Measurements from ENCODE around the gene HAPSTR1. TPM values are rescaled to one million over a fixed set of nuclear protein-coding genes. Genes with fewer than 3 reads are reported as not detected.

Gene HAPSTR1
- total RNA-seq, 1 experiment from 2014 or later, result 48.5 TPM

DNA sequence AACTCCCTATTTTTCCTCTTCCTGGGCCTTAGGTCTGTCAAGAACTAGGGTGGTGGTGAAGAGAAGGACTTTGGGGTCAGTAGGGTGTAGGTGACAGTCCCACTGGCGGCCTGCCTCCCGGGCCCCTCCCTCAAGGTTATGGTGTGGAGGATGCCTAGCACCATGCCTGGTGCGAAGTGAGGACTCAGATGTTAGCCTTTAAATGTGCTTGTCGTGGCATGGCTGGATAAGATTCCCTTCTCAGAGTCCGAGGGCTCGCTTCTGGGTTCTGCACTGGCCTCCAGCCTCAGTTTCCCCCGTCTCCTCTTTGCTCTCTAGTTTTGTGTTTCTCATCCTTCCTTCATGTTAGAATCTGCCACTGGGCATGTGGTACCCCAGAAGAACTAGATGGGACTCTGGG lies 32.0 kb downstream of the HAPSTR1 start:
- DNase-seq (ENCODE audit: low read depth), result no peak

DNA sequence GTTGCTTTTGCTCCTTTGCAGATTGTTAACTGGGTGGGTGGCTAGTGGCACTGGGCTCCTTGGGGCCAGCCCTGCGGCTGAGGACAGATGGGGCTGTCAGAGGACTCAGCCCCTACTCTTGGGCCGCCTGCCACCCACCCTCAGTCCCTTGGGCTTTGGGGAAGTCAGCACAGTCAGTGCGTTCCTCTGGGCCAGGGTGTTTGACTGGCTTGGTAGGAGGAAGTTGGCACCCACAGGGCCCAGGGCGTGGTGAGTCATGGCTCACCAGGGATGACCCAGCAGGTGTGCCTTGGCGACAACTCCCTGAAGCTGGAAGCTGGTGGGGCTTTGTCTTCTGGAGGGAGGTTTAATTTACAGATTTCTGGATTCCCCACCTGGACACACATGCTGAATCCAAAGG lies 32.4 kb downstream of the HAPSTR1 start:
- DNase-seq (ENCODE audit: low read depth), result peak; percentile 63

DNA sequence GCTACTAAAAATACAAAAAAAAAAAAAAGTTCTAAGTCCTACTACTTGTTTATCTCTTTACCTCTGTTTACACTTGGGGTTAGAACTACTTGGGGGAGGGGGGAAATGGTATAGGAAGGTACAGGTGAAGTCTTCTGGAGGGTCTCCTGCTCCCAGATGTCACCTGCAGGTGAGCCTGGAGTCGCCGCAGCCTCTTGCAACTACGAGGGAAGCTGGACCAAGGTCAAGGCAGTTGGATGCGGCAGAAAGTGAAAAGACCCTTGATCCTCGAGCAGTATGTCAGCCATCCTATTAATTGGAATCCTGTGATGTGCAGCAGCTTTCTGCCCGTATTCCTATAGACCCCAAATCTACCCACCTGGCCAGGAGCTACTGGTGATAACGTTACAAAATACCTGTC lies 33.0 kb downstream of the HAPSTR1 start:
- DNase-seq (ENCODE audit: low read depth), result no peak

DNA sequence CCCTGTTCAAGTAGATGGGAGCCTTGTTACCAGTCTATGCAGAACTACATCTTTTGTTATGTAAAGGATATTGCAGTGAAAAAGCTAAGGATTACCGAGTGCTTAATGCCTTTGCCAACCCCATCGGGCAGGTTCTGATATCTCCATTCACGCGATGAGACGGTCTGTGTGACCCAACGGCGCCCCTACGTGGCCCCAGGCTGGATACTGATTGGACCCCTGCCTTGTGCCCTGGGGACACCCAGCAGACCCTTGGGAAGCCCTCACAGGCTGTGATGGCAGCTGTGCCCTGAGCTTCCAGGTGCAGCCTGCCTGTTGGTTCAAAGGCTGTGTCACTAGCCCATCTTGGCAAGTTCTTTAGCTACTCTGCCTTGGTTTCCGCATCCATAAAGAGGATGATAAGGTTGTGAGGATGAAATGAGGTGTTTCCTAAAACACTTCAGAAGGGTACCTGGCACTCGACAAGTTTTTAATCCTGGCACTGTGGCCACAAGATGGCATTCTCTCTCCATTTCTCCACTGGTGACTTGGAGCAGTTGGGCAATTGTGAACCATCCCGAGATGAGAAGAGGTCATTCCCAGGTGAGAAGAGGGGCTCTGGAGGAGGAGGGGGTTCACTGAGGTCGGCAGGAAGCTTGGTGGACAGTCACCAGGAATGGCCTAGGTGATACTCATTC lies 33.6 kb downstream of the HAPSTR1 start:
- no peak for DNase-seq (ENCODE audit: low read depth)

DNA sequence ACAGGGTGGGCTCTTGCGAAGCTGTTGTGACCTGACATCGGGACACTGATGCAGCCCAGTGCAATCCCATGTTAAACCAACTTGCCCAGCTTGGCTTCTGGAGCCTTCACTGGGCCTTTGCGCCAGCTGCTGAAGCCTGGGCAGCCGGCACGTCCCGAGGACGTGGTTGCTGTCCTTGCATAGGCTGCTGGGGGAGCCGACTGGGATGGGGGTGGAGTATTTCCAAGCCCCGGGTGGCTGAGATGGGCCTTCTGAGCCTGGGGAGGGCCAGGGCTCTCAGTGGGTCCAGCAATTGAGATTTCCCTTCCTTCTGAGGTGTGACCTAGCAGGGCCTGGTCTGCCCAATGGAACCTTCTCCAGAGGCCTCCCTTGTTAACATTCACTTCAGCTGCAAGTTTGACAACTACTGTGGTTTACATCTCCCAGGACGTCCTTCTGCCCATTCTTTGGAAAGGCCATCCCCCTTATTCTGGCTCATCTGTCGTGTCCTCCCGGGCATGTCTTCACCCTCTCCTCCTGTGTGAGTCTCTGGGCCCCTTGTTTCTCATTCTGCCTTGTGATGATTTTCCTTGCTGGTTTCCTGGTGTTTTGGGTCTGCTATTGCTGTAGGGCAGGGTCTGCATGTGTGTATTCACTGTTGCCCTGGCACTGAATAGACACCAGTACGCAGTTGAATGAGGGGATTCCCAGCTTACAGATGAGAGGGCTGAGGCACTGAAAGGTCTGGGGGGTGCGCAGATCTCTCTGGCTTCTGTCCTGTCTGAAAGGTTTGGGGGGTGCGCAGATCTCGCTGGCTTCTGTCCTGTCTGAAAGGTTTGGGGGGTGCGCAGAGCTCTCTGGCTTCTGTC lies 34.4 kb downstream of the HAPSTR1 start:
- DNase-seq (ENCODE audit: low read depth), result peak; percentile 29

DNA sequence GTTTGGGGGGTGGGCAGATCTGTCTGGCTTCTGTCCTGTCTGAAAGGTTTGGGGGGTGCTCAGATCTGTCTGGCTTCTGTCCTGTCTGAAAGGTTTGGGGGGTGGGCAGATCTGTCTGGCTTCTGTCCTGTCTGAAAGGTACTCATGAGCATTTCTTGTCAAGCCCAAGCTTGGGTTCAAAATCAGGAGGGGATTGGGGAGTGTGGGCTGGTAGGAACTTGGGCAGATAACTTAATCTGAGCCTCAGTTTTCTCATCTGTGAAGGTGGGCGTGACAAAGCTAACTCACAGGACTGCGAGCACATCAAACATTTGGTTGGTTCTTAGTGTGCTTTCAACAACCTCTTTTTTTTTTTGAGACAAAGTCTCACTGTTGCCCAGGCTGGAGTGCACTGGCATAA lies 35.2 kb downstream of the HAPSTR1 start:
- DNase-seq (ENCODE audit: low read depth), result no peak

DNA sequence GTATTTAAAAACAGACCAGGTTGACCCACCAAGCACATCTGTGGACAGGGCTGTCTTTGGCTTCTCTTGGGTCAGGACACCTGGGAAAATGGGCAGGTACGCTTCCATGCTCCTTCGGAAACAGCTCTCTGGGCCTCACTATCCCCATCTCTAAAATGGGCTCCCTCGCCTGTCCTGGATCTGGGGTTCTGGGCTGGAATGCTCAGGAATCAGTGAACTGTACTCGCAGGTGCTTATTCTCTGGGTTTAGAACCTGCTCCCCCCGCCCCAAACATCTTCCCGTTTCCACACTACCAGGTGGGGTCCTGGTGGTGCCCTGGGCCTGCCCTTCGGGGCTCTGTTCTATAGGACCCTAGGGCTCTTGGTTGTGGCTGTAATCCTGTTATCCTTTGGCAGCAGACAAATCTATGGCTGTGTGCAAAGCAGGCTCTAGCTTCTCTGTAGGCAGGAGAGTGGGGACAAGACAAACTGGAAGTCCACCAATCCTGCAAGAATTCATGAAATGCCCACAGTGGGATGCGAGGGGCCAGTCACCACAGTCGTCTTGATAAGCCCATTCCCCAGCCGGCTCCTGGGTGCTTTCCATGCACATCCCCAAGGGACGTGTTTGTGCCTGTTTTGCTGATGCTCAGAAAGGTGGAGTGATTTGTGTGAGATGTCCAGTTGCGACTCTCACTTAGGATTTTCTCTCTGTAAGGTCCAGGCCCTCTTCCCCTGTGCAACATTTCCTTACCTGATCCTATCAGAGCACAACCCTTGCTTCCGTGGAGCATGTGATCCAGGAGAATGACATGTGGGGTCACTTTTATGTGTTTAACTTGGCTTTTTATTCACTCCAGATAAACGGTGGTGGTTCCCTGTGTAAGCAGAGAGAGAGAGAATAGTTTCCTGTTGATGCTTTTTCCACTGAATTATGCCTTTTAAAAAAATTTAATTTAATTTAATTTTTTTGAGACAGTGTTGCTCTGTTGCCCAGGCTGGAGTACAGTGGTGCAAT lies 37.2 kb downstream of the HAPSTR1 start:
- no peak for DNase-seq (ENCODE audit: low read depth)

DNA sequence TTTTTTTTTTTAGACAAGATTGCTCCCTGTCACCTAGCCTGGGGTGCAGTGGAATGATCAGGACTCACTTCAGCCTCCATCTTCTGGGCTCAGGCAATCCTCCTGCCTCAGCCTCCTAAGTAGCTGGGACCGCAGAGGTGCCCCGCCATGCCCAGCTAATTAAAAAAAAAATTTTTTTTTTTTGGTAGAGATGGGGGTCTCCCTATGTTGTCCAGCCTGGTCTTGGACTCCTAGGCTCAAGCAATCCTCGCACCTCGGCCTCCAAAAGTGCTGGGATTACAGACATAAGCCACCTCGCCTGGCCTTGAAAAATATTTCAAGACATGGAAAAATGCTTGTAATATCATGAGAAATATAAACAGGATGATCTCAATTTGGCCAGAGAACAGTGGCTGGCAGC lies 42.9 kb downstream of the HAPSTR1 start:
- DNase-seq (ENCODE audit: low read depth), result no peak

DNA sequence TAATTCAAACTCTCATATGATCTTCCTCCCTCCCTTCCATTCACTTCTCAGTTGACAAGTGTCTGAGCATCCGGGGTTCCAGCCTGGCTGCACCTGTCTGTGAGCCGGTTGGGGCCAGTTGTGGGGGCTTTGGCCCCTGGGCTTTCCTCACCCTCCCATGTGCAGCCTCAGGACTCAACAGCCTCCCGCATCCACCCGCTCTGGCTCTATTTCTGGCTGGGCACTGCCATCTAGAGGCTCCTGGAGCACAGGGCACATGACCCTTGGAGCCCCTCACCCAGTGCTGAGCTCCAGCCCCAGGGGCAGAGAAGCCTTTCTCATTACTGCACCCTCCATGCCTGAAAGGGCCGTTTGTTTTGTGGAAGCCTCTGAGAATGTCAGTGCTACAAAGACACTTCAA lies 43.3 kb downstream of the HAPSTR1 start:
- DNase-seq (ENCODE audit: low read depth), result peak; percentile 66

DNA sequence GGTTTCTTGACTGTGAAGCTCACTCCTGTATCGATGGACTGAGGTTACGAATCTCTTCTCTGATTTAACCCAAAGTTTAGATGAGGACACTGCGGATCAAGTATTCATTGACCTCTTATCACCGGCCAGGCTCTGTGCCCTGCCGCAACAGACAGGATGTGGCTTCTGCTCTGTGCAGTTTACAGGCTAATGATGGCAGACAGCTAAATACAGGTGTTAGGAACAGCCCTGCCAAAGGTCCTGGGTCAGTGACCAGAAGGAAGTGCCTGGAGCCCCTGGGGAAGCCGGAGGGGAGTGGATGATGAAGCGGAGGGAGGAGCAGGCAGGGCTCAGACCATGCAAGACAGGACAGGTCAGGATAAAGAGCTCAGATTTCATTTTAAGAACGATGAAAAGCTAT lies 44.4 kb downstream of the HAPSTR1 start:
- DNase-seq (ENCODE audit: low read depth), result peak; percentile 42

DNA sequence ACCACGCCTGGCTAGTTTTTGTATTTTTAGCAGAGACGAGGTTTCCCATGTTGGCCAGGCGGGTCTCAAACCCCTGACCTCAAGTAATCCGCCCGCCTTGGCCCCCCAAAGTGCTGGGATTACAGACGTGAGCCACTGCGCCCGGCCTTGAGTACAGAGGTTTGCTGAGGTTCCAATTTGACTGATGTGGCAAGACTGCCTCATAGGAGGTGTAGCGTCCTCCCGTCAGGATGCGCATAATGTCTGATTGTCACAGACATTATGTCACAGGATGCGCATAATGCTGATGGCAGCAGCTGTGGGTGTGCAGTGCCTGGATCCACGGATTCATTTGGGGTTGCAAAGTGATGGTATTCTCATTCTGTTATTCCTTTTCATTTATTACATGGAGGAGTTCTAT lies 45.2 kb downstream of the HAPSTR1 start:
- no peak for DNase-seq (ENCODE audit: low read depth)

DNA sequence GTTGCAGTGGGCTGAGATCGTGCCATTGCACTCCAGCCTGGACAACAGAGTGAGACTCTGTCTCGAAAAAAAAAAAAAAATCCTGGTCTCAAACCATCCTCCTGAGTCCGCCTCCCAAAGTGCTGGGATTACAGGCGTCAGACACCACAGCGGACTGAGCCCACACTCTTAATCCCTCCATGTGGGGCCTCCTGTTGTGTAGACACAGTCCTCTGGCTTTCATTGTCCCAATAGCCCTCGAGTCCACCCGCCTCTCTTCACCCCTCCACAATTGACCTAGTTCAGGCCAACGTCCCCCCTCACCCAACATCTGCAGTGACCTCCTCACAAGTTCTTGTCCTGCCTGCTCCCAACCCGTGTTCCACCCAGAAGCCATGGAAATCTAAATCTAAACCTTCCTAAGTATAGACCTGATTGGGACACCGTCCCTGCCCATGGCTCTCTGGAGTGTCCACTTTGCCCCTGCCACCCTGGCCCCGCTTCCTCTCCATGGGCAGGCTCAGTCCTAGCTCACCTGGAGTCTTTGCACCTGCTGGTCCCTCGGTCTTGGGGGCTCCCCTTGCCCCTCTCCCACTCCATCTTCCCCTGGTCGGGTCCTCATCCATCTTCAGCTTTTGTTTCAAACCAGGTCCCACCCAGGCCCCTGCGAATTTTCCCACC lies 46.7 kb downstream of the HAPSTR1 start:
- DNase-seq (ENCODE audit: low read depth), result no peak

DNA sequence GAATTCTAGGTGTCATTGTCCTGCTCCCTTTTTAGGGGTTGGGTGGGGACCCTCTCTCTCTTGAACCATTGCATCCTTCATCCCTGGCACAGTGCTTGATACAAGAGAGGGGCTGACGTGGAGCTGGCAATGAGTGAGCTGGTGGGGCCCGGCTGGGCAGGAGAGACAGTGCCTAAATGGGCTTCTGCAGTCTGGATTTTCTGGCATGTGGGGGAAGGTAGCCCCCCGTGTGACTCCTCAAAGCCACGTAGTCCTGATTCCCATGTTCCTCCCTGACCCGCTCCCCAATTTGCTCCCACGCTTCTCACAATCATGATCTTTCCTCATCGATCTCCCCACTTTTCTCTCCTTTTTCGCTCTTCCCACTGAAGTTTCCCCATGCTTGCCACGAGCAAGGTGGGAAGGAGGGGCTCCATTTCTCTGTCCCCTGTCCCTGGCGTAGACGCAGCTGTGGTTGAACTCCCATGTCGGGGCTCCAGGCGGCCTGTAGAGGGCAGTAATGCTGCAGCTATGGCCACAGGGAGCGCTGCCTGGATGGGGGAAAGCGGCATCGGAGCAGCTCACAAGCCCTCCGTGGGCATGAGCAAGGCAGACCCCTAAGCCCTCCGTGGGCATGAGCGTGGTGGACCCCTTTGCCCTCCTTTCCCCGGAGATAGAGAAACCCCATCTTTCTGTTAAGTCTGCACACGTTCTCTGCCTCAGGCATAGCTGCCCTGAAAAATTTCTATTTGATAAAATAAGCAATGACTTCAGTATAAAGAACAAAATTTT lies 47.5 kb downstream of the HAPSTR1 start:
- DNase-seq (ENCODE audit: low read depth), result peak; percentile 26

DNA sequence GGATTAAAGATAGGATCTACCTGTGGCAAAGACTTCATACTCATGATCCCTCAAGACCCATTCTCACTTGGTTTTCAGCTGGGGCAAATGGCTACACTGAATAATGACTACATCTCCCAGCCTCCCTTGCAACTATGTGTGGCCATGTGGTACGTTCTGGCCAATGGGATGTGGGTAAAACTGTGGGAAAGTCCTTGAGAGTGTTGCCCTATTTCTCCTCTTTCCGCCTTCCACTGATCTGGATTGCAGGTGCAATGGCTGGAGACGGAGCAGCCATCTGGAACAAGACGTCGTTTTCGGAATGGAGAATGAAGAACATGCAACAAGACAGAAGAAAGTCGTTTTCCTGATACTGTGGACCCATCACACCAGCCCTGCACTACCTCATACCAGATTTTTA lies 48.5 kb downstream of the HAPSTR1 start:
- DNase-seq (ENCODE audit: low read depth), result peak; percentile 55

Other genes starting within 250 kb of the HAPSTR1 start
- 199 and 229 TPM in 2 replicates for gene CARHSP1, start 222.6 kb upstream of the HAPSTR1 start, total RNA-seq (2014; rRNA removed; shearing (Covaris generic))
- gene LITAFD, start 209.3 kb upstream of the HAPSTR1 start, total RNA-seq (2014; rRNA removed; shearing (Covaris generic)), result not detected in 2 replicates
- gene USP7, start 127.7 kb upstream of the HAPSTR1 start, total RNA-seq (2014; rRNA removed; shearing (Covaris generic)), result 35.0 and 56.1 TPM in 2 replicates

Data from M059J (cell line).